Measurements from ENCODE around the gene NUP153.
"Not testable (repeated sequence)": the region's sequence is repeated elsewhere in the genome, so short reads cannot be mapped to it uniquely, and the experiment has no call there.

The NUP153 gene

GRCh38 chr6:17706580-17707370, at the start of gene NUP153:
Gene NUP153 (minus strand): TSS chr6:17706925. CDS start chr6:17706387, 538 bp downstream.
- peak; percentile 95 to 99 (median 99) for DNase-seq (ENCODE audit: low read depth in 3 of 3)

- DNase-seq (ENCODE audit: low read depth in 3 of 3): no peak
These were observed 47.5 kb upstream of the NUP153 start for GRCh38 chr6:17754254-17754653.

- not testable (repeated sequence) for DNase-seq (ENCODE audit: low read depth in 3 of 3)
These were observed 38.6 kb upstream of the NUP153 start for GRCh38 chr6:17745324-17745723.

- not testable (repeated sequence) for DNase-seq (ENCODE audit: low read depth in 3 of 3)
These were observed 38.1 kb upstream of the NUP153 start for GRCh38 chr6:17744757-17745308.

GRCh38 chr6:17744019-17744756, 37.5 kb upstream of the NUP153 start:
- no peak for DNase-seq (ENCODE audit: low read depth in 3 of 3)

- DNase-seq (ENCODE audit: low read depth in 3 of 3): no peak
These were observed 34.8 kb upstream of the NUP153 start for GRCh38 chr6:17741507-17741906.

GRCh38 chr6:17740559-17741220, 34.0 kb upstream of the NUP153 start:
- DNase-seq (ENCODE audit: low read depth in 3 of 3): no peak

GRCh38 chr6:17737704-17738252, 31.1 kb upstream of the NUP153 start:
- no peak for DNase-seq (ENCODE audit: low read depth in 3 of 3)

GRCh38 chr6:17735311-17735710, 28.6 kb upstream of the NUP153 start:
- not testable (repeated sequence) for DNase-seq (ENCODE audit: low read depth in 3 of 3)

GRCh38 chr6:17730078-17730704, 23.5 kb upstream of the NUP153 start:
- no peak for DNase-seq (ENCODE audit: low read depth in 3 of 3)

- no peak for DNase-seq (ENCODE audit: low read depth in 3 of 3)
These were observed 22.7 kb upstream of the NUP153 start for GRCh38 chr6:17729223-17730077.

- DNase-seq (ENCODE audit: low read depth in 3 of 3): no peak
These were observed 22.0 kb upstream of the NUP153 start for GRCh38 chr6:17728551-17729222.

- no peak for DNase-seq (ENCODE audit: low read depth in 3 of 3)
These were observed 18.4 kb upstream of the NUP153 start for GRCh38 chr6:17725083-17725482.

GRCh38 chr6:17724341-17724740, 17.6 kb upstream of the NUP153 start:
- DNase-seq (ENCODE audit: low read depth in 3 of 3): no peak

- no peak for DNase-seq (ENCODE audit: low read depth in 3 of 3)
These were observed 14.9 kb upstream of the NUP153 start for GRCh38 chr6:17721671-17722070.

GRCh38 chr6:17719323-17720041, 12.8 kb upstream of the NUP153 start:
- no peak for DNase-seq (ENCODE audit: low read depth in 3 of 3)

GRCh38 chr6:17716221-17716620, 9.5 kb upstream of the NUP153 start:
- no peak for DNase-seq (ENCODE audit: low read depth in 3 of 3)

- DNase-seq (ENCODE audit: low read depth in 3 of 3): peak in 1 of 3 donors; percentile 40
These were observed 8.4 kb upstream of the NUP153 start for GRCh38 chr6:17714879-17715851.
